Osteocyte (in vitro differentiated cells): ENCODE measurements around the gene REELD1. TPM values are rescaled to one million over a fixed set of nuclear protein-coding genes. Genes with fewer than 3 reads are reported as not detected.

ENCODE experiments used
- DNase-seq: peaks from one replicate; pipeline ENCODE4 v3.0.0; 2021; ENCODE audit warnings: mixed read lengths; ENCODE audit not compliant: unreplicated experiment; ENCODE audit errors: extremely low spot score
- H3K27ac Mint-ChIP-seq: one replicate; pipeline ENCODE4 v1.8.0; 2021; ENCODE audit warnings: mild to moderate bottlenecking, mixed read lengths; ENCODE audit not compliant: unreplicated experiment
- H3K27me3 Mint-ChIP-seq: one replicate; pipeline ENCODE4 v1.8.0; 2021; ENCODE audit warnings: mixed read lengths; ENCODE audit not compliant: unreplicated experiment
- H3K36me3 Mint-ChIP-seq: one replicate; pipeline ENCODE4 v1.8.0; 2021; ENCODE audit warnings: mixed read lengths; ENCODE audit not compliant: unreplicated experiment
- H3K4me1 Mint-ChIP-seq: one replicate; pipeline ENCODE4 v1.8.0; 2021; ENCODE audit warnings: mixed read lengths; ENCODE audit not compliant: unreplicated experiment
- H3K4me3 Mint-ChIP-seq: one replicate; pipeline ENCODE4 v1.8.0; 2021; ENCODE audit warnings: mild to moderate bottlenecking, moderate library complexity, mixed read lengths; ENCODE audit not compliant: unreplicated experiment
- H3K9me3 Mint-ChIP-seq: one replicate; pipeline ENCODE4 v1.8.0; 2021; ENCODE audit warnings: mixed read lengths; ENCODE audit not compliant: unreplicated experiment
- total RNA-seq: library from RNA; stranded (reverse); gene quantifications from 2 replicates; pipeline ENCODE4 v1.2.1, GENCODE V29; 2021
- TF ChIP-seq, protein P1 (sequence below): fragments of 200-600 bp; sonication (generic); IDR thresholded peaks from 2 replicates; pipeline ENCODE4 v1.5.0; 2021; ENCODE audit warnings: antibody characterized with exemption, mild to moderate bottlenecking, moderate library complexity

Gene REELD1
- total RNA-seq, 1 donor from 2014 or later = not detected

DNA sequence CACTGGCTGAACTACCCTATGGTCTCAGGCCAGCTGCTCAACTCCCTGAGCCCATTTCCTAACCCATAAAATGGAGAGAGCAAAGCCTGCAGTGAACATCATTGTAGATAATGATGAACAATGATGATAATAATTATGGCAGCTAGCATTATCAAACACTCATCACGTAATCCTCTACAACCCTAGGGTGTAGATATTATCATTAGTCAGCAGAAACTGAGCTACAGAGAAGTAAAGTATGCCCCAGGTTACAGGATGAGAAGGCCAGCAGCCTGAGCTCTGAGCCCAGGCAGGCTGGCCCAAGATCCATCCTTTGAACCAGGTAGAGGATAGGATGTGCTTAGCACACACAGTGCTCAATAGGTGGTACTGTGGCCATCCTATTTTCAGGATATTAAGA is 43.2 kb downstream of the REELD1 start:
- Mint-ChIP-seq H3K36me3 (peaks cover 3% of the 10 kb centered on the region), H3K4me3 (no peak overlapping the region), H3K9me3 (no peaks in the 10 kb centered on the region), H3K27me3 (no peaks in the 10 kb centered on the region), H3K4me1 (peaks cover 12% of the 10 kb centered on the region), H3K27ac (no peak overlapping the region)
- TF ChIP-seq, protein P1, sequence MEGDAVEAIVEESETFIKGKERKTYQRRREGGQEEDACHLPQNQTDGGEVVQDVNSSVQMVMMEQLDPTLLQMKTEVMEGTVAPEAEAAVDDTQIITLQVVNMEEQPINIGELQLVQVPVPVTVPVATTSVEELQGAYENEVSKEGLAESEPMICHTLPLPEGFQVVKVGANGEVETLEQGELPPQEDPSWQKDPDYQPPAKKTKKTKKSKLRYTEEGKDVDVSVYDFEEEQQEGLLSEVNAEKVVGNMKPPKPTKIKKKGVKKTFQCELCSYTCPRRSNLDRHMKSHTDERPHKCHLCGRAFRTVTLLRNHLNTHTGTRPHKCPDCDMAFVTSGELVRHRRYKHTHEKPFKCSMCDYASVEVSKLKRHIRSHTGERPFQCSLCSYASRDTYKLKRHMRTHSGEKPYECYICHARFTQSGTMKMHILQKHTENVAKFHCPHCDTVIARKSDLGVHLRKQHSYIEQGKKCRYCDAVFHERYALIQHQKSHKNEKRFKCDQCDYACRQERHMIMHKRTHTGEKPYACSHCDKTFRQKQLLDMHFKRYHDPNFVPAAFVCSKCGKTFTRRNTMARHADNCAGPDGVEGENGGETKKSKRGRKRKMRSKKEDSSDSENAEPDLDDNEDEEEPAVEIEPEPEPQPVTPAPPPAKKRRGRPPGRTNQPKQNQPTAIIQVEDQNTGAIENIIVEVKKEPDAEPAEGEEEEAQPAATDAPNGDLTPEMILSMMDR = no peak
- no peak for DNase-seq

DNA sequence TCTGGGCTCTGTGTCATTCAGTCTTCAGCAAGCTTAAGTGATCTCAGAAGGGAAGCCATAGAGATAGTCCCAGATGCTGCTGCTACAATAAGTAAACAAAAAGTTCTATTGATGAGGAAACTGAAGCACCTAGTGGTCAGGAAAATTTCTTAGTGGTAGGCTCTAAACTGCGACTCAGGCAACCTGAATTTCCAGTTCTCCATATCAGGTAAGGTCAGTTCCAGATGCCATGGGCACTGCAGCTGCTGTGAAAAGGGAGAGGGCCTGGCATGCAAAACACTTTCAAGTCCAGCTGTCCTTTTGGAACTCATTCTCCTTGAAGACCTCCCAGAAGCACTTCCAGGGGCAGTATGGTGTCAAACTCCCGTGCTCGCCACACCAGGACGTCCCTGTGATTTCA is 46.2 kb downstream of the REELD1 start:
- Mint-ChIP-seq H3K27me3 (no peaks in the 10 kb centered on the region), H3K4me3 (no peak overlapping the region), H3K9me3 (no peaks in the 10 kb centered on the region), H3K36me3 (peaks cover 3% of the 10 kb centered on the region), H3K27ac (no peak overlapping the region), H3K4me1 (peaks cover 9% of the 10 kb centered on the region)
- TF ChIP-seq, protein P1 = no peak
- DNase-seq = no peak

DNA sequence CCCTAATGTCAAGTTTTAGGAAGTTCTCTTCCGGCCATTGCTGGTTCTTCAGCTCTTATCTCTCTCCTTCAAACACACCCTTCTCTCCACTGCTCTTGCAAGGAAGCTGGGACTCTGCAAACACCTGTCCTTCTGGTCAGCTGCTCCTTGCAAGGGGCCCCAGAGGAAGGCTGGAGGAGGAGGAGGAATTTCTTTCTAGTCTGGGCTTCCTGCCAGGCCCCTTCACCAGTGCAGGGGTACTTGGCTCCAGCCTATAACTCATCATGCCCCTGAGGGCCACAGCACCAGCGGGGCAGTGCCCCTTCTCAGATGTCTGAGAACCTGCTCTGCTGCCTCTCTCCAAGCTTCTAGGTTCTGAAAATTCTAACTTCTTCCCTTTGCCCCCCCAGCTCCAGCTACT is 46.7 kb downstream of the REELD1 start:
- no peak overlapping the region for H3K4me3 Mint-ChIP-seq
- H3K27ac Mint-ChIP-seq = no peak overlapping the region
- DNase-seq = no peak
- peaks cover 4% of the 10 kb centered on the region for H3K4me1 Mint-ChIP-seq
- no peaks in the 10 kb centered on the region for H3K9me3 Mint-ChIP-seq
- H3K27me3 Mint-ChIP-seq = no peaks in the 10 kb centered on the region
- H3K36me3 Mint-ChIP-seq = peaks cover 3% of the 10 kb centered on the region
- TF ChIP-seq, protein P1 = no peak

DNA sequence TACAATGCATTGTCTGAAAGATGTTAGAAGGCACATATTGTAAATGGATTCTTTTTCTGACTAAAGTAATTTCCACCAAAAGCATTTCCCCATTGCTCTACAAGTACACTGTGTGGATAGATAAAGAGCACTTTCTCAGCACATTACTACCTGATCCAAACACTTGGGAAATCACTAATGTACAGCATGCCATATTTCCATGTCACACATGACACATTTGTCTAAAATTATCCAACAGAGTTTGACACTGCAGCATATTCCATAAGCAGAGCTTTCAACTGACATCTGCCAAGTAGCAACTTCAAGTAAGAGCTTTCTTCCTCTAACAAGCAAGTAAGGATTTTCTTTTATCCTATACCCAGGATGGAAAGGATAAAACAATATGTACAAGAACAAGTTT is 49.5 kb downstream of the REELD1 start:
- DNase-seq = no peak
- Mint-ChIP-seq H3K4me1 (peaks cover 2% of the 10 kb centered on the region), H3K27ac (no peak overlapping the region), H3K4me3 (no peak overlapping the region), H3K9me3 (no peaks in the 10 kb centered on the region), H3K36me3 (no peaks in the 10 kb centered on the region), H3K27me3 (no peaks in the 10 kb centered on the region)
- TF ChIP-seq, protein P1 = no peak

DNA sequence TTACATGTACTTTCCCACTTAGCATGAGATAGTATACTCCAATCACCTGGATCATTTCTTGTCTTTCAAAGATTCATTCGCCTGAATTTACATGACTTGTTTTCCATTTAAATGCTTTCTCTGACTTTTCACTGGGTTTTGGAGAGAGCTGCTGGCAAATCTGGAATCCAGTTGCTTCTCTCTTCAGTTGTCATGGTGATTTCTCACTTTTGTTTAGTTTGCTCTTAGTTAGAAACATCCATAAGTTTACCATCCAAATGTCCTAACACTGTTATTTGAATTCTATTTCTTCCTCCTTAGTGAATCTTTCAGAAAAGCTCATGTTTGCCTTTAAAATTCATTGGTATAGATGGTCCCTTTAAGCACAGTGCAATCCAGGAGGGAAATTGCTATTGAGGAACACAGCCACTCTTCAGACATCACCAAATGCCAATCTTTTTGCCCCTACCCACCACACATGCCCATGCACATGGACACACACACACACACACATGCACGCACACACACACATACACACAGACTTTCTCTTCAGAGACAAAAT is 51.7 kb downstream of the REELD1 start:
- Mint-ChIP-seq H3K27me3 (no peaks in the 10 kb centered on the region), H3K4me1 (peaks cover 2% of the 10 kb centered on the region), H3K4me3 (no peak overlapping the region), H3K9me3 (no peaks in the 10 kb centered on the region), H3K36me3 (no peaks in the 10 kb centered on the region), H3K27ac (no peak overlapping the region)
- TF ChIP-seq, protein P1 = no peak
- DNase-seq = no peak
